Activated naive CD8-positive, alpha-beta T cell treated with anti-CD3 and anti-CD28 coated beads, Interleukin-2, amount 50 U/mL, for 24 hours (primary cell): ENCODE results near the gene BBX.

Experiments
- ATAC-seq: fragments of 150-1000 bp; cut with Tn5 transposase; one replicate; pipeline ENCODE4 v1.10.0; 2021
- DNase-seq: peaks from one replicate; pipeline ENCODE4 v3.0.0; 2021
- H3K27ac Mint-ChIP-seq: one replicate; pipeline ENCODE4 v1.8.0; 2021; ENCODE audit warnings: mild to moderate bottlenecking, mixed read lengths
- H3K27me3 Mint-ChIP-seq: one replicate; pipeline ENCODE4 v1.8.0; 2021; ENCODE audit warnings: mixed read lengths
- H3K36me3 Mint-ChIP-seq: one replicate; pipeline ENCODE4 v1.8.0; 2021; ENCODE audit warnings: low read depth, mixed read lengths
- H3K4me1 Mint-ChIP-seq: one replicate; pipeline ENCODE4 v1.8.0; 2021; ENCODE audit warnings: mixed read lengths
- H3K4me3 Mint-ChIP-seq: one replicate; pipeline ENCODE4 v1.8.0; 2021; ENCODE audit warnings: mild to moderate bottlenecking, moderate library complexity, mixed read lengths
- H3K9me3 Mint-ChIP-seq: one replicate; pipeline ENCODE4 v1.8.0; 2021; ENCODE audit warnings: mixed read lengths

The BBX gene

DNA sequence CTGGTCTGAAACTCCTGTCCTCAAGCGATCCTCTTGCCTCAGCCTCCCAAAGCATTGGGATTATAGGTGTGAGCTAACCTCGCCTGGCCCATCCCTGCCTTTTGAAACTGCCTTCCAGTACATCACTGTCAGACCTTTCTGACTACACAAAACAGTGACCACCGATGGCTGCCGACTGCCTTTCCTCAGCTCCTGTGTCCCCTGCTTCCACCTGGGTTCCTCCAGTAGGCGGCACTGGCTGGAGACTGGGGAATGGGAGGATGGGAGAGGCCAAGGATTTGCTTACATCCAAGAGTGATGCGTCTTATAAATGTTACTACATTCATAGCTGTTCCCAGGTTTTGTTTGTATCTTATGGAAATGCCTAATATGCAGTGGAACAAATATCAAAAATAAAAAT lies 242.8 kb downstream of the BBX start:
- no peak overlapping the region for H3K27ac Mint-ChIP-seq
- H3K36me3 Mint-ChIP-seq, result peaks cover 25% of the 10 kb centered on the region
- ATAC-seq, result no peak

GRCh38 chr3:107767897-107768605 lies 245.3 kb downstream of the BBX start:
- Mint-ChIP-seq H3K36me3 (peaks cover 29% of the 10 kb centered on the region), H3K4me3 (no peak overlapping the region), H3K27me3 (no peaks in the 10 kb centered on the region), H3K4me1 (no peaks in the 10 kb centered on the region), H3K9me3 (no peaks in the 10 kb centered on the region), H3K27ac (no peak overlapping the region)
- no peak for DNase-seq
- no peak for ATAC-seq

More for the DNA sequence above, 242.8 kb downstream of the BBX start:
- no peaks in the 10 kb centered on the region for H3K4me1 Mint-ChIP-seq
- no peaks in the 10 kb centered on the region for H3K27me3 Mint-ChIP-seq
- no peak overlapping the region for H3K4me3 Mint-ChIP-seq
- H3K9me3 Mint-ChIP-seq, result no peaks in the 10 kb centered on the region
- no peak for DNase-seq

DNA sequence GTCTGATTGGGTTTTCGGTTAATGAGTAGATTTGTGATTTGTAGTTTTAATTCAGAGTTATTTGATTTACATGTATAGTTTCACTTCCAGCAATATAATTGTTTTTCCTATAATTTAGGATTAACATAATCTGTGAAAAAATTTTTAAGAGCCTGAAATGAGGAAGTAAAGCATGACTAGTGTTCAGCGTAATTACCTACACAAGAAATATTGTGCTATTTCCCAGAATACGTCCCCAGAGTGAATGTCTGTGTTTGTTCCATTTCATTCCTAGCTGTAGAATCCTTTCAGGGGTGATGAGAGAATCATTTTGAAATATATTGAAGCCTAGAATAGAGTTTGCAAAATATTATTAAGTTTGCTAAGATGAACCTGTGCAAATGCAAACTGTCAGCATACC lies 247.1 kb downstream of the BBX start:
- Mint-ChIP-seq H3K4me3 (no peak overlapping the region), H3K4me1 (no peaks in the 10 kb centered on the region), H3K9me3 (no peaks in the 10 kb centered on the region), H3K27me3 (no peaks in the 10 kb centered on the region), H3K36me3 (peaks cover 28% of the 10 kb centered on the region), H3K27ac (no peak overlapping the region)
- ATAC-seq (no peak), DNase-seq (no peak)

DNA sequence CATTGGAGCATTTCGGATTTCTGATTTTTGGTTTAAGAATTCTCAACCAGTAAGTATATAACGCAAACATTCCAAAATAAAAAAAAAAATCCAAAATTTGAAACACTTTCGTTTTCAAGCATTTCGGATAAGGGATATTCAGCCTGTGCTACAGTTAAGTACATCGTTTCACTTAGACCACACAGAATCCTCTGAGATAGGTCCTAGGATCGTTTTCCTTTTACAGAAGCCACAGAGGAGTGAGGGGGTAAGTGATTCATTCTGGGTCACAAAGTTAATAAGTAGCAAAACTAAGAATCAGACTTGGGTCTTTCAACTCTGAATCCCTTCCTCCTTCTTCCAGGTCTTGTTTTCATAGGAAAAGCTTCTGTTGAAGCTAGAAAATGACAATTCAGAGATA lies 249.3 kb downstream of the BBX start:
- Mint-ChIP-seq H3K27ac (no peak overlapping the region), H3K4me1 (no peaks in the 10 kb centered on the region), H3K4me3 (no peak overlapping the region), H3K36me3 (peaks cover 17% of the 10 kb centered on the region), H3K9me3 (no peaks in the 10 kb centered on the region), H3K27me3 (no peaks in the 10 kb centered on the region)
- DNase-seq (no peak), ATAC-seq (no peak)

DNA sequence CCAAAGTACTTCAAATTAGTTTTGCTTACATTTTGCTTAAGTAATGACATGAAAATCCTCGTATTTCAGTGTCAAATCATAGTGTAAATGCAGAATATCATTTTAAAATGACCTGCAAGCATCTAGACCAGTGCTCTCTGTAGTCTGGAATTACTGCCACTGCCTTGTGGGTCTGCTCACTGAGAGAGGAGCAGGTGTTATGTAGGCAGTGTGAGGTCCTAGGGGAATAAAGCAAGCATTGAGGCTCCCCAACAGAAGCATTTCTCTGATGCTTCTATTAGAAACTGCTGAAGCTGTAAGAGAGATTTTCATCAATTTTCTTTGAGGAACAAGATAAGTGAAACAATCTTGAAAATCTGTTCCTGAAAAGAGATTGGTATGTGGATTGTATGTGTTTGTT lies 253.2 kb downstream of the BBX start:
- Mint-ChIP-seq H3K9me3 (no peaks in the 10 kb centered on the region), H3K27me3 (no peaks in the 10 kb centered on the region), H3K4me3 (no peak overlapping the region), H3K27ac (no peak overlapping the region), H3K36me3 (peaks cover 29% of the 10 kb centered on the region), H3K4me1 (no peaks in the 10 kb centered on the region)
- DNase-seq (no peak), ATAC-seq (no peak)

- no peak overlapping the region for H3K4me3 Mint-ChIP-seq
- no peaks in the 10 kb centered on the region for H3K9me3 Mint-ChIP-seq
- no peaks in the 10 kb centered on the region for H3K4me1 Mint-ChIP-seq
- DNase-seq (no peak), ATAC-seq (no peak)
- no peak overlapping the region for H3K27ac Mint-ChIP-seq
- H3K36me3 Mint-ChIP-seq, result peaks cover 37% of the 10 kb centered on the region
- no peaks in the 10 kb centered on the region for H3K27me3 Mint-ChIP-seq
Observed at GRCh38 chr3:107781253-107781652, 258.5 kb downstream of the BBX start.

- no peaks in the 10 kb centered on the region for H3K4me1 Mint-ChIP-seq
- ATAC-seq, result no peak
- DNase-seq, result no peak
- peaks cover 34% of the 10 kb centered on the region for H3K36me3 Mint-ChIP-seq
- no peaks in the 10 kb centered on the region for H3K27me3 Mint-ChIP-seq
- no peak overlapping the region for H3K27ac Mint-ChIP-seq
- no peak overlapping the region for H3K4me3 Mint-ChIP-seq
- H3K9me3 Mint-ChIP-seq, result no peaks in the 10 kb centered on the region
Observed at GRCh38 chr3:107782054-107782453, 259.3 kb downstream of the BBX start.

DNA sequence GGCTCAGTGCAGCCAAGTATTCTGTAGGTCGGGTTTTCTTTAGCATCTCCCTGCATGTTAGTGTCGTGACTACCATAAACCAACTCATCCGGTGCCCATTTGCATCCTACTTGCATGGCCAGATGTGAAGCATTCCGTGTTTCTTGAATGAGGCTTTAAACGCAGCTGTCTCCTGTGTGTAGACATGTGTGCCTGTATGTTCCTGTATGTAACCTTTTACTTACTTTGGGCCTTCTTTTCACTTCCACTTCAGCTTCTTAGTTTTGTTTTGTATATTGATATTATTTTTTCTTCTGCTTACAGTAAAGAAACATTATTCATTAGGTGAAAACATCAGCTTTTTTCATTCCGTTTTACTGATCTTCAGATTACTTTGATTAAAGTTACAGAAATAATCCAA lies 267.9 kb downstream of the BBX start:
- Mint-ChIP-seq H3K4me1 (peaks cover 6% of the 10 kb centered on the region), H3K4me3 (no peak overlapping the region), H3K9me3 (no peaks in the 10 kb centered on the region), H3K27ac (no peak overlapping the region), H3K27me3 (no peaks in the 10 kb centered on the region), H3K36me3 (peaks cover 44% of the 10 kb centered on the region)
- DNase-seq (no peak), ATAC-seq (no peak)

- Mint-ChIP-seq H3K9me3 (no peaks in the 10 kb centered on the region), H3K27ac (no peak overlapping the region), H3K27me3 (no peaks in the 10 kb centered on the region), H3K4me1 (peaks cover 9% of the 10 kb centered on the region), H3K36me3 (peaks cover 44% of the 10 kb centered on the region), H3K4me3 (no peak overlapping the region)
- DNase-seq, result no peak
- ATAC-seq, result no peak
Observed at GRCh38 chr3:107791027-107791426, 268.3 kb downstream of the BBX start.

- no peaks in the 10 kb centered on the region for H3K9me3 Mint-ChIP-seq
- ATAC-seq (no peak), DNase-seq (no peak)
- no peak overlapping the region for H3K4me3 Mint-ChIP-seq
- no peak overlapping the region for H3K27ac Mint-ChIP-seq
- H3K4me1 Mint-ChIP-seq, result peaks cover 13% of the 10 kb centered on the region
- peaks cover 44% of the 10 kb centered on the region for H3K36me3 Mint-ChIP-seq
- H3K27me3 Mint-ChIP-seq, result no peaks in the 10 kb centered on the region
Observed at GRCh38 chr3:107791450-107791849, 268.7 kb downstream of the BBX start.

DNA sequence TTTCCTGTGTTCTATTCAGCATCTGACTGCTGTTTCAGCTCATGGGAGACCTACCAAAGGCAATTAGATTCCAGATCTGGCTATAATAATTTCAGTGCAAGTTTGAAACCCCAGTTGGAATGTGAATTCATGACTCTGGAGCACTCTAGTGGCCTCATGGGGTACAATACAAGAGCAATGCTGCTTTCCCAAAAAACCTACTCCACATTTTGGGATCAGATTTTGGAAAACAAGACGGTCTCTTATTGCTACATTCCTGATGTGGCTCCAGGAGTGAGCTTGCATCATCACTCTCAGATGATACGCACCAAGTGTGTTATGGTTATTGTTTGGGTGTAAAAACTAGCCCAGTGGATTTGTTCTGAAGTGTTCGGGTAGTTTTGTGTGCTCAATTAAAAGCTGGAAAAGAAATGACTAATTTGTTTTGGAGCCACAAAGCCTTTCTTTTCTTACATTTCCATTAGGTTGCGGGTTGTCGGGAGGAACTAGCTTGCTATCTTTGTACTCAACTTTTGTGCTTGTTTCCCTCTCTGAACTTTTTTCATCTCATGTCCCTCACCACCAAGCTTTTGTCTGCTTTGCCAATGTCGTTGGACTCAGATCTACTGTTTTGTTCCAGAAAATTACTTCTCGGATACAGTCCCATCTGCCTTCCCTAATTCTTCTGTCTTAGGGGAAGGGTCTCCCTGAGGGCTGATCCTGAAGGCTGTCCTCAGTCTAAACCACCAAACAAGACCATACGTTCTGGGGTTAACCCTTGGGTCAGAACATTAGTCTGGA lies 272.1 kb downstream of the BBX start:
- DNase-seq, result no peak
- no peaks in the 10 kb centered on the region for H3K27me3 Mint-ChIP-seq
- H3K9me3 Mint-ChIP-seq, result no peaks in the 10 kb centered on the region
- peaks cover 16% of the 10 kb centered on the region for H3K4me1 Mint-ChIP-seq
- H3K4me3 Mint-ChIP-seq, result no peak overlapping the region
- peaks cover 39% of the 10 kb centered on the region for H3K36me3 Mint-ChIP-seq
- ATAC-seq, result no peak
- no peak overlapping the region for H3K27ac Mint-ChIP-seq

DNA sequence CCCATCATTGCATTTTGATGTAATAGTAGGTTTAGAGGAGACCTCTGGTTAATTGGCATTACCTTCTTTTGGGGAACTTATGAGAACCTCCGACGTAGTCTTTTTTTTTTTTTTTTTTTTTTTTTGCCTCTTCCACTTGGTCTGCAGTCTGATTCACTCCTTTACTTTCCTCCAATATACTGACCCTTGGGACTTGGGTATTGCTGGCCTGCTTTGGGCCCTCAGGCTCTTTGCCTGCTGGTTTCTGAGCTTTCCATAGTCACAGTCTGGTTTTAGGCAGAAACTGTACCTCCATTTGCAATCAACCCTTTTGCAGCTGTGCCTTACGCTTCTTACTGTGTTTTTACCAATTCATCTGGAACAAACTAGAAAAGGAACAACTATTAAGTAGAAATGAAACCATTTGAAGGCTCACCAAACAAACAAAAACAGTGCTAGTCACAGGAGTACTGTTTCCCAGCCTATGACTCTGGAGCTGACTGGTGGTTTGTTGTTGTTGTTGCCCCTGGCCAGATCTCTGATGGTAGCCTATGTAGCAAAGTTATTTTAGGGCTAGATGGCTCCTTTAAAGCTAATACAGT lies 272.8 kb downstream of the BBX start:
- Mint-ChIP-seq H3K4me3 (no peak overlapping the region), H3K27me3 (no peaks in the 10 kb centered on the region), H3K9me3 (no peaks in the 10 kb centered on the region), H3K4me1 (peaks cover 16% of the 10 kb centered on the region), H3K36me3 (peaks cover 32% of the 10 kb centered on the region), H3K27ac (no peak overlapping the region)
- ATAC-seq (no peak), DNase-seq (no peak)

DNA sequence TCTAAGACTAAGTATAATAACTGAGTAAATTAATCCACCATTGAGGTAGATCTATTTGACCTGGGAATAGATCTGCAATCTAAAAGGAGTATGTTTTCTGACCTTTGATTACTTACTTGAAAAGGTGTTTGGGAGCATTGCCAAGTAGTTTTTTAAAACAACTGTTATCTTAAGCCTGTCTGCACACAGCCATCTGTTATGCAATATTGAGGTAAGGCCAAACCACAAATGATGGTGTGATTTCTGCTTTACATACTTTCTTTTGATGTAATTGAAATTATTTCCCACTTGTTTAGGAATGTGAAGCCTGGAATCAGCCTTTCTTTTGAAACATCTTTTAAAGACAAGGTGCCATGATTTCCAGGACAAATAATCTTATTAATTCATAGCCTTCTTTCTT lies 274.0 kb downstream of the BBX start:
- Mint-ChIP-seq H3K27ac (no peak overlapping the region), H3K9me3 (no peaks in the 10 kb centered on the region), H3K36me3 (peaks cover 38% of the 10 kb centered on the region), H3K4me1 (peaks cover 16% of the 10 kb centered on the region), H3K27me3 (no peaks in the 10 kb centered on the region), H3K4me3 (no peak overlapping the region)
- ATAC-seq (no peak), DNase-seq (no peak)

DNA sequence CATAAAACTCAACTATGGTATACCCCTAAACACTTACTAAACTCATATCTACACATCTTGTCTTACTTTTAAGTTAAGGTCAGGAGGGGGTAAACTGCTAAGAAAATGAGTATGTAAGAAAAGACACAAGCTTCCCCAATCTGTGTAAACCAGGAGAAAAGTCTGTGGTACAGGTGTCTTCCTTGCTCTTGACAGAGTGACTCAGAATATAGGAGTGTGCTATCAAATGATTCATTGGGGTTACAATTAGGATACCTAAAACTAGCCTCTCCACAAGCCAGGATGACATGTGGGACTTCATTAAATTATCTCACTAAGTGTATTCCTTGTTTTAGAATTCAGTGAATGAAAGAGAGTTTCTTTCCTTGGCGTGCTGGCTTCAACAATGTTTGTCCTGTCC lies 274.8 kb downstream of the BBX start:
- Mint-ChIP-seq H3K9me3 (no peaks in the 10 kb centered on the region), H3K27ac (no peak overlapping the region), H3K4me3 (no peak overlapping the region), H3K36me3 (peaks cover 31% of the 10 kb centered on the region), H3K27me3 (no peaks in the 10 kb centered on the region), H3K4me1 (peaks cover 16% of the 10 kb centered on the region)
- peak; percentile 40 for ATAC-seq
- DNase-seq, result no peak

- Mint-ChIP-seq H3K4me3 (no peak overlapping the region), H3K27ac (no peak overlapping the region), H3K27me3 (no peaks in the 10 kb centered on the region), H3K4me1 (peaks cover 16% of the 10 kb centered on the region), H3K9me3 (no peaks in the 10 kb centered on the region), H3K36me3 (peaks cover 29% of the 10 kb centered on the region)
- DNase-seq (no peak), ATAC-seq (no peak)
Observed at GRCh38 chr3:107798381-107798780, 275.6 kb downstream of the BBX start.
